ENCODE data around the gene TJP2.

DNA sequence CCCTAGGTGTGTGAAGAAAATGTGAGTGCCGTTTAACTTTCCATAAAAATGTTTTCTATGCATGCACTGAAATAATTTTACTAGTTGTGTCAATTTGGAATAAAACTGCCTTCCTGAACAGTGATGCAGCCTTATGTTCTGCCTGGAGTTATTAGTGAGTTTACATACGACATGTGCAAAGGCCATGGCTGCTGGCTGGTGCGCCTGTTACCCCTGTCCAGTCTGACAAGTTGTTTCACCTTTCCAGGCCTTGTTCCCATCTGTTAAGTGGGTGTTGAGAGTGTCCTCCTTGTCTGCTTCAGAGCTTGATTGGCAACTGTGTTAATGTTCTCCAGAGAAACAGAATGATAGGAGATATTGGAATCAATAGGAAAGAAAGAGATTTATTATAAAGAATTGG is 60.6 kb downstream of the TJP2 start:
- TF ChIP-seq, protein P1, sequence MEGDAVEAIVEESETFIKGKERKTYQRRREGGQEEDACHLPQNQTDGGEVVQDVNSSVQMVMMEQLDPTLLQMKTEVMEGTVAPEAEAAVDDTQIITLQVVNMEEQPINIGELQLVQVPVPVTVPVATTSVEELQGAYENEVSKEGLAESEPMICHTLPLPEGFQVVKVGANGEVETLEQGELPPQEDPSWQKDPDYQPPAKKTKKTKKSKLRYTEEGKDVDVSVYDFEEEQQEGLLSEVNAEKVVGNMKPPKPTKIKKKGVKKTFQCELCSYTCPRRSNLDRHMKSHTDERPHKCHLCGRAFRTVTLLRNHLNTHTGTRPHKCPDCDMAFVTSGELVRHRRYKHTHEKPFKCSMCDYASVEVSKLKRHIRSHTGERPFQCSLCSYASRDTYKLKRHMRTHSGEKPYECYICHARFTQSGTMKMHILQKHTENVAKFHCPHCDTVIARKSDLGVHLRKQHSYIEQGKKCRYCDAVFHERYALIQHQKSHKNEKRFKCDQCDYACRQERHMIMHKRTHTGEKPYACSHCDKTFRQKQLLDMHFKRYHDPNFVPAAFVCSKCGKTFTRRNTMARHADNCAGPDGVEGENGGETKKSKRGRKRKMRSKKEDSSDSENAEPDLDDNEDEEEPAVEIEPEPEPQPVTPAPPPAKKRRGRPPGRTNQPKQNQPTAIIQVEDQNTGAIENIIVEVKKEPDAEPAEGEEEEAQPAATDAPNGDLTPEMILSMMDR (IDR thresholded peaks at IDR 0.05): no peak
- no peak for TF ChIP-seq POLR2A (IDR thresholded peaks at IDR 0.05)
